SK-N-SH (cell line): ENCODE results near the gene NT5M. TPM values are rescaled to one million over a fixed set of nuclear protein-coding genes. Genes with fewer than 3 reads are reported as not detected.

Experiments used
- CTCF ChIA-PET: fragments of 300-600, 350-600 bp; formaldehyde crosslinking; extraction: SDS; loops from one replicate; lab custom pipeline; 2021; lab: Yijun Ruan, JAX
- POLR2A ChIA-PET: fragments of 350-600 bp; sonication (Branson Sonifier 250); formaldehyde crosslinking; extraction: SDS; loops from one replicate; lab custom pipeline; 2020; ENCODE audit warnings: antibody characterized with exemption, inconsistent platforms; lab: Yijun Ruan, JAX
- DNase-seq: peaks from one replicate; pipeline ENCODE4 v3.0.0; 2012
- H2AFZ ChIP-seq: fragments of 200-600 bp; sonication (generic); 2 replicates; pipeline ENCODE4 v1.8.1; 2016; ENCODE audit warnings: antibody characterized with exemption, mild to moderate bottlenecking, low read depth
- H3F3A ChIP-seq: fragments of 200-600 bp; sonication (generic); replicated peaks from 2 replicates; pipeline ENCODE3; 2016; ENCODE audit warnings: antibody characterized with exemption, mild to moderate bottlenecking; ENCODE audit not compliant: insufficient read depth
- H3K27ac ChIP-seq, 2 experiments: fragments of 200-500 bp in 1 of 2; fragments of 200-600 bp in 1 of 2; sonication (Bioruptor generic) in 1 of 2; sonication (generic), shearing (Covaris generic) in 1 of 2; 2 replicates each; pipeline versions ENCODE4 v1.5.1 to v1.6.1; 2014 to 2016; ENCODE audit warnings: low read depth in 2 of 2, inconsistent platforms in 1 of 2, low read length in 1 of 2, mild to moderate bottlenecking in 1 of 2, mixed read lengths in 1 of 2
- H3K27me3 ChIP-seq: fragments of 200-600 bp; sonication (generic), shearing (Covaris generic); 2 replicates; pipeline ENCODE4 v1.6.1; 2016; ENCODE audit warnings: mixed run types; ENCODE audit not compliant: insufficient read depth
- H3K36me3 ChIP-seq, 2 experiments: fragments of 200-500 bp in 1 of 2; fragments of 200-600 bp in 1 of 2; sonication (Bioruptor generic) in 1 of 2; sonication (generic) in 1 of 2; replicated peaks in 1 of 2; 2 replicates each; pipeline versions ENCODE3 to v1.5.1; 2014 to 2016; ENCODE audit warnings: low read length in 1 of 2, mild to moderate bottlenecking in 1 of 2; ENCODE audit not compliant: insufficient read depth in 2 of 2, control insufficient read depth in 1 of 2
- H3K4me1 ChIP-seq, 2 experiments: fragments of 200-500 bp in 1 of 2; fragments of 200-600 bp in 1 of 2; sonication (Bioruptor generic) in 1 of 2; sonication (generic), shearing (Covaris generic) in 1 of 2; 2 replicates each; pipeline versions ENCODE4 v1.5.1 to v1.6.1; 2014 to 2016; ENCODE audit warnings: low read depth in 1 of 2, low read length in 1 of 2, mixed run types in 1 of 2; ENCODE audit not compliant: insufficient read depth in 2 of 2, control insufficient read depth in 1 of 2
- H3K4me2 ChIP-seq: fragments of 200-600 bp; sonication (generic), shearing (Covaris generic); 2 replicates; pipeline ENCODE4 v1.6.1; 2017; ENCODE audit warnings: mixed run types
- H3K4me3 ChIP-seq, 2 experiments: fragments of 200-500 bp in 1 of 2; fragments of 200-600 bp in 1 of 2; sonication (Bioruptor generic) in 1 of 2; sonication (generic), shearing (Covaris generic) in 1 of 2; 2 replicates each; pipeline versions ENCODE4 v1.5.1 to v1.8.1; 2014 to 2016; ENCODE audit warnings: low read depth in 2 of 2, inconsistent platforms in 1 of 2, low read length in 1 of 2, mild to moderate bottlenecking in 1 of 2, mixed read lengths in 1 of 2, moderate library complexity in 1 of 2
- H3K79me2 ChIP-seq: fragments of 200-600 bp; sonication (generic); 2 replicates; pipeline ENCODE4 v1.8.1; 2017; ENCODE audit warnings: mild to moderate bottlenecking; ENCODE audit not compliant: insufficient read depth
- H3K9ac ChIP-seq: fragments of 200-600 bp; sonication (generic); 2 replicates; pipeline ENCODE4 v1.6.1; 2017; ENCODE audit warnings: mixed run types
- H3K9me2 ChIP-seq: fragments of 200-600 bp; sonication (generic); 2 replicates; pipeline ENCODE4 v1.6.1; 2017; ENCODE audit warnings: mixed run types
- H3K9me3 ChIP-seq: fragments of 200-600 bp; sonication (generic); 2 replicates; pipeline ENCODE4 v1.6.1; 2017; ENCODE audit warnings: mixed run types, mild to moderate bottlenecking, moderate library complexity
- H4K20me1 ChIP-seq: fragments of 200-600 bp; sonication (generic); 2 replicates; pipeline ENCODE4 v1.6.1; 2017; ENCODE audit warnings: mild to moderate bottlenecking, mixed run types; ENCODE audit not compliant: insufficient read depth
- ELF1 ChIP-seq: IDR thresholded peaks from 2 replicates; pipeline ENCODE4 v1.4.0; 2012
- EZH2phosphoT487 ChIP-seq: fragments of 200-600 bp; sonication (generic); IDR thresholded peaks from 2 replicates; pipeline ENCODE4 v1.6.1; 2017; ENCODE audit warnings: low read depth, mixed run types, mild to moderate bottlenecking, antibody characterized with exemption, moderate library complexity, borderline replicate concordance
- FOXJ3 ChIP-seq: sonication (generic); formaldehyde crosslinking; IDR thresholded peaks from 2 replicates; pipeline ENCODE4 v1.5.1; 2020; ENCODE audit warnings: mild to moderate bottlenecking, missing genetic modification reagents
- JUND ChIP-seq: IDR thresholded peaks from 2 replicates; pipeline ENCODE4 v1.4.0; 2012
- RCOR1 ChIP-seq: fragments of 150-350 bp; IDR thresholded peaks from 2 replicates; pipeline ENCODE4 v1.6.1; 2017; ENCODE audit warnings: antibody characterized with exemption, low read length
- REST ChIP-seq: IDR thresholded peaks from 2 replicates; pipeline ENCODE4 v1.6.1; 2012; ENCODE audit warnings: mild to moderate bottlenecking, low read depth, low read length, moderate library complexity
- ZBTB33 ChIP-seq: IDR thresholded peaks from 2 replicates; pipeline ENCODE4 v1.4.0; 2012; ENCODE audit warnings: low read depth, borderline replicate concordance
- WGBS: methylation state at CpG from one replicate; pipeline ENCODE4 v1.1.6; 2017; ENCODE audit warnings: low lambda C conversion rate; 5-methylcytosine and 5-hydroxymethylcytosine counted together
- polyA plus RNA-seq, 3 experiments: library from polyadenylated mRNA; depleted of rRNA; stranded (reverse); fragments of >200 nt; gene quantifications; 2 replicates each; pipeline ENCODE4 v1.2.3, GENCODE V29; 2012

The NT5M gene
- polyA plus RNA-seq, 1 of the 3 experiments (the other 2 are of a cell fraction): 3.9 TPM

- no peak for TF ChIP-seq ZBTB33
- no peak for TF ChIP-seq FOXJ3
- no peak for TF ChIP-seq EZH2phosphoT487
- no peak for TF ChIP-seq JUND
Measured at GRCh38 chr17:17344507-17345293, 41.5 kb downstream of the NT5M start (continued).

GRCh38 chr17:17345294-17345597 is 42.1 kb downstream of the NT5M start:
- Histone ChIP-seq H3K36me3 (no peaks in the 10 kb centered on the region), H3K9ac (no peak overlapping the region), H3K4me3 (no peak overlapping the region), H4K20me1 (no peaks in the 10 kb centered on the region), H3K79me2 (no peaks in the 10 kb centered on the region), H3K9me3 (no peaks in the 10 kb centered on the region), H3K4me2 (no peak overlapping the region), H3K27ac (no peak overlapping the region), H3K9me2 (no peaks in the 10 kb centered on the region), H3F3A (no peaks in the 10 kb centered on the region), H3K27me3 (no peaks in the 10 kb centered on the region), H2AFZ (no peak overlapping the region), H3K4me1 (no peaks in the 10 kb centered on the region; a peak in 1 of 4 replicates)
- no peak for TF ChIP-seq REST
- TF ChIP-seq RCOR1: no peak
- no peak for TF ChIP-seq ELF1
- no peak for TF ChIP-seq EZH2phosphoT487
- ChIA-PET POLR2A (no interaction called here), CTCF (interaction anchor here (1.3 to 2.7 kb wide), 2 partner anchors 9 to 296 kb away, joined by 4 to 15 read pairs; no protein-coding TSS in a partner anchor)
- 97% methylated on average over 4 of the region's 4 CpGs for WGBS
- no peak for DNase-seq
